ENCODE results near the gene MAP3K4. TPM values are rescaled to one million over a fixed set of nuclear protein-coding genes. Genes with fewer than 3 reads are reported as not detected.

Gene MAP3K4
- total and polyA plus RNA-seq, 2 donors from 2014 or later = 13.0 to 52.8 TPM

DNA sequence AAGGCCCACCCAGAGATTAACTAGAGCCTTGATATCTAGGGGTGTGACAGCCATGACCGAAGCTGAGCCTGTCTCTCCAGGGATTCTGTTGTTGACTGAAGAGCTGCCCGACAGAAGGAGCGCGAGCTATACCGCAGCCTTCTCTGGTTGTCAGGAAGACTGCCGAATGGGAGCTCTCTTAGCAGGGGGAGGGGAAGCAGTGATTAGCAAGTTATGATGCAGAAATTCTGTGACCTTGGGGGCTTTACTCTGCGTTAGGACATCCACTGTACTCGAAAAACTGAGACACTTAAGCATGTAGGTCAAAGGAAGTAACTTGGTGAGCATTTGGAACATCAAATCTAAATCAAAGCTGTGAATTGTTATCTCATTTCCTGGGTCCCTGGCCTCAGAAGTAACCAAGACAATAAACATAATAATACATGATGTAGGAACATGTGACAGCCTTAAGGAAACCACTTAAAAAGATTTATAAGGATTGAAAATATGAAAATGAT lies 84.7 kb downstream of the MAP3K4 start:
- H3K4me3 ChIP-seq (ENCODE audit: low read length in 3 of 3) = no peak overlapping the region
- TF ChIP-seq, protein P1, sequence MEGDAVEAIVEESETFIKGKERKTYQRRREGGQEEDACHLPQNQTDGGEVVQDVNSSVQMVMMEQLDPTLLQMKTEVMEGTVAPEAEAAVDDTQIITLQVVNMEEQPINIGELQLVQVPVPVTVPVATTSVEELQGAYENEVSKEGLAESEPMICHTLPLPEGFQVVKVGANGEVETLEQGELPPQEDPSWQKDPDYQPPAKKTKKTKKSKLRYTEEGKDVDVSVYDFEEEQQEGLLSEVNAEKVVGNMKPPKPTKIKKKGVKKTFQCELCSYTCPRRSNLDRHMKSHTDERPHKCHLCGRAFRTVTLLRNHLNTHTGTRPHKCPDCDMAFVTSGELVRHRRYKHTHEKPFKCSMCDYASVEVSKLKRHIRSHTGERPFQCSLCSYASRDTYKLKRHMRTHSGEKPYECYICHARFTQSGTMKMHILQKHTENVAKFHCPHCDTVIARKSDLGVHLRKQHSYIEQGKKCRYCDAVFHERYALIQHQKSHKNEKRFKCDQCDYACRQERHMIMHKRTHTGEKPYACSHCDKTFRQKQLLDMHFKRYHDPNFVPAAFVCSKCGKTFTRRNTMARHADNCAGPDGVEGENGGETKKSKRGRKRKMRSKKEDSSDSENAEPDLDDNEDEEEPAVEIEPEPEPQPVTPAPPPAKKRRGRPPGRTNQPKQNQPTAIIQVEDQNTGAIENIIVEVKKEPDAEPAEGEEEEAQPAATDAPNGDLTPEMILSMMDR (IDR thresholded peaks at IDR 0.05; ENCODE audit: borderline replicate concordance, extremely low read depth, insufficient read depth) = no peak
- no peak for FAIRE-seq
- no peak for DNase-seq
- intact Hi-C loops (cut with DNase I) = no loop called here
- H3K9ac ChIP-seq (ENCODE audit: low read length in 3 of 3) = no peak overlapping the region
- no peak overlapping the region for H3K27ac ChIP-seq (ENCODE audit: low read depth in 2 of 2, low read length in 2 of 2)
- peaks cover 0 to 20% (median 17%) of the 10 kb centered on the region in 3 donors for H3K36me3 ChIP-seq (ENCODE audit: control insufficient read depth in 2 of 3, insufficient read depth in 3 of 3, low read length in 3 of 3)
- H3K4me1 ChIP-seq (ENCODE audit: control insufficient read depth in 2 of 3, insufficient read depth in 2 of 3, low read depth in 1 of 3, low read length in 3 of 3) = no peaks in the 10 kb centered on the region
- H3K9me3 ChIP-seq (ENCODE audit: control insufficient read depth in 2 of 3, insufficient read depth in 1 of 3, low read length in 3 of 3) = no peaks in the 10 kb centered on the region
- H3K27me3 ChIP-seq (ENCODE audit: control insufficient read depth, insufficient read depth, low read length) = no peaks in the 10 kb centered on the region

DNA sequence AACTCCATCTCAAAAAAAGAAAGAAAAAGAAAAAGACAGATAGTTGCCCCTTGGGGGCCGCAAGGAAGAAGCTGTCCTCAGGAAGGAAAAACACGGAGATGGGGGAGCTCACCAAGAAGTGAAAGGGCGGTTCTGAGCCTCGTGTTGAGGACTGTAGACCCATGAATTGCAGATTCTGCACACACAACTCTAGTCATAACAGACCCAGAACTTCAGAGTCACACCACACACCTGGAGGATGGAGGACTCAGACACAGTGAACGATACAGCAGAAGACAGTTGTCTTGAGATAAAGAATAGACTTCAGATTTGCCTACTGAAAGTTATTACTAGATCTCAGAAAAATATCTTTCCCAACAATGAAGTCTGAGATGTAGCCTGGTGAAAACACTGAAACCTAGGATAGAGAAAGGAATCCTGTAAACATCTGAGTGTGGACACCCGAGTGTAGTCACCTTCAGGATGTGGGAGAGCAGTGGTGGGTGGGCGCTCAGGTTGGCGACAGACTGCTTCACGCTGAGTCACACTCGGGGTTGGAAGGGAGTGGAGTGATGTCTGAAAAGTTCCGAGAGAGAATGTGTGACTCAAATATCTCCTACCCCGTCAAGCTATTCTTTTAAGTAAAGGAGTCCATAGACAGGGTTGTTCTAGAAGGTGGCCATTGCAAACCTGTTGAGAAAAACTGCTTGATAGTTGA lies 88.1 kb downstream of the MAP3K4 start:
- intact Hi-C loops (cut with DNase I) = no loop called here
- no peaks in the 10 kb centered on the region for H3K4me1 ChIP-seq (ENCODE audit: control insufficient read depth in 2 of 3, insufficient read depth in 2 of 3, low read depth in 1 of 3, low read length in 3 of 3)
- DNase-seq (no peak), FAIRE-seq (no peak)
- no peaks in the 10 kb centered on the region for H3K27me3 ChIP-seq (ENCODE audit: control insufficient read depth, insufficient read depth, low read length)
- H3K27ac ChIP-seq (ENCODE audit: low read depth in 2 of 2, low read length in 2 of 2) = no peak overlapping the region
- H3K4me3 ChIP-seq (ENCODE audit: low read length in 3 of 3) = no peak overlapping the region
- no peaks in the 10 kb centered on the region for H3K9me3 ChIP-seq (ENCODE audit: control insufficient read depth in 2 of 3, insufficient read depth in 1 of 3, low read length in 3 of 3)
- H3K9ac ChIP-seq (ENCODE audit: low read length in 3 of 3) = no peak overlapping the region
- peaks cover 0 to 34% (median 27%) of the 10 kb centered on the region in 3 donors for H3K36me3 ChIP-seq (ENCODE audit: control insufficient read depth in 2 of 3, insufficient read depth in 3 of 3, low read length in 3 of 3)
- TF ChIP-seq, protein P1 (IDR thresholded peaks at IDR 0.05; ENCODE audit: borderline replicate concordance, extremely low read depth, insufficient read depth) = no peak

DNA sequence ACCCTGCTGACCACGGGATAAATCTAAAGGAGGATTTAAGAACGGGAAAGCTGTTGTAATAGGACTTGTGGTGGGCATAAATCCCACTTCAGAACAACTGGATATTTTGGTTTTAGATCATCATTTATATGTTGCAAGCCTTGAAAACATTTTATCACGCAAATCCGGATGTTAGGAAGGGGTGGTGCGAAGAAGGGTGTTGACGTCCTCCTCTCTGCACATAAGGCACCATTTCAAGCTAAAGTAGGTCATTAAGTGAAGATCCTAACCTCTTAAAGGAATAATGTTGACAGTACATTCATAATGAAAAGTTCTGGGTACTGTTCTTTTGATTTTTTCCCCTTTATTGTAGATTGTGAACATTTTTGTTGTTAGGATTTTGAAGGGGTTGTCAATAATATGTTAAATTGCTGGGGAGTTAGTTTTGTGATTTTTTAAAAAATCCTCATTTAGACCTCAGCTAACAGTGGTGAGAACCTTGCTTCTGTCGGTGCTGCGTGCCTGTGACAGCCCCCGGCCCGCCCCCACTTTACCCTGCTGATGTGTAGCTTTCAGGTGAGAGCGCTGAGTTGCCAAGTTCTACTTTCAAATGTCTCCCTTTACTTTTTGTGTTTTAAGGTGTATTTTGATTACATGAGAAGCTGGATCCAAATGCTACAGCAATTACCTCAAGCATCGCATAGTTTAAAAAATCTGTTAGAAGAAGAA lies 88.8 kb downstream of the MAP3K4 start:
- intact Hi-C loops (cut with DNase I) = no loop called here
- DNase-seq = no peak
- TF ChIP-seq, protein P1 (IDR thresholded peaks at IDR 0.05; ENCODE audit: borderline replicate concordance, extremely low read depth, insufficient read depth) = no peak
- FAIRE-seq = no peak
- Histone ChIP-seq H3K9me3 (ENCODE audit: control insufficient read depth in 2 of 3, insufficient read depth in 1 of 3, low read length in 3 of 3) (no peaks in the 10 kb centered on the region), H3K9ac (ENCODE audit: low read length in 3 of 3) (no peak overlapping the region), H3K4me3 (ENCODE audit: low read length in 3 of 3) (no peak overlapping the region), H3K4me1 (ENCODE audit: control insufficient read depth in 2 of 3, insufficient read depth in 2 of 3, low read depth in 1 of 3, low read length in 3 of 3) (no peaks in the 10 kb centered on the region), H3K36me3 (ENCODE audit: control insufficient read depth in 2 of 3, insufficient read depth in 3 of 3, low read length in 3 of 3) (peaks cover 0 to 30% (median 29%) of the 10 kb centered on the region in 3 donors), H3K27ac (ENCODE audit: low read depth in 2 of 2, low read length in 2 of 2) (no peak overlapping the region), H3K27me3 (ENCODE audit: control insufficient read depth, insufficient read depth, low read length) (no peaks in the 10 kb centered on the region)
